HCT116 (cell line): Measurements from ENCODE around the gene SLC38A2.

ENCODE experiments used
- CTCF ChIP-seq, 3 experiments: fragments of 200-600 bp in 1 of 3; sonication (generic) in 1 of 3; IDR thresholded peaks in 2 of 3; conservative IDR thresholded peaks in 1 of 3; 2 replicates each; pipeline ENCODE4 v1.5.1; 2012 to 2017; ENCODE audit warnings: low read depth in 2 of 3, low read length in 2 of 3, antibody characterized with exemption in 1 of 3, borderline replicate concordance in 1 of 3, control low read depth in 1 of 3, mild to moderate bottlenecking in 1 of 3, mixed read lengths in 1 of 3, mixed run types in 1 of 3, moderate library complexity in 1 of 3; ENCODE audit not compliant: insufficient read depth in 1 of 3
- EZH2 ChIP-seq: fragments of 200-600 bp; sonication (generic); IDR thresholded peaks from 2 replicates; pipeline ENCODE4 v1.6.1; 2017; ENCODE audit warnings: antibody characterized with exemption, mixed run types

- TF ChIP-seq EZH2 (no peak), CTCF (IDR thresholded peaks at IDR 0.05 in 2 of 3, conservative IDR thresholded peaks at IDR 0.05 in 1 of 3; ENCODE audit: borderline replicate concordance in 1 of 3, insufficient read depth in 1 of 3, low read depth in 2 of 3, low read length in 2 of 3) (no peak)
Observed at GRCh38 chr12:46361667-46362034, 10.9 kb downstream of the SLC38A2 start.
